Measurements from ENCODE around the gene PLTP.

The PLTP gene

DNA sequence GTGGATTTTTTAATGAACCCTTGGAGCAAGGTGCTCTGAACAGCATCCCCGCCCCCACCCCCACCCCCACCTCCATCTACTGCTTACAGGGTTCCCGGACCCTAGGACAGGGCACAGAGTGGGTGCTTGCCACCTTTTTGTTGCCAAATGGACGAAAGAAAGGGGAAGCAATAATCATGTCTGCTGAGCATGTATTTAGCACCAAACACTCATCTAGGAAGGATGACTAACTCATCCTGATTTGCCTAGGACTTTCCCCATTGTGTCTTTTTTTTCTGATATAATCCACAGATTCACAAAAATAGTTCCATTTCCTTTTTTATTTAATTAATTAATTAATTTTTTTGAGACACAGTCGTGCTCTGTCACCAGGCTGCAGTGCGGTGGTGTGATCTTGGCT, 1.2 kb upstream of the PLTP start:
- TF ChIP-seq, protein P1, sequence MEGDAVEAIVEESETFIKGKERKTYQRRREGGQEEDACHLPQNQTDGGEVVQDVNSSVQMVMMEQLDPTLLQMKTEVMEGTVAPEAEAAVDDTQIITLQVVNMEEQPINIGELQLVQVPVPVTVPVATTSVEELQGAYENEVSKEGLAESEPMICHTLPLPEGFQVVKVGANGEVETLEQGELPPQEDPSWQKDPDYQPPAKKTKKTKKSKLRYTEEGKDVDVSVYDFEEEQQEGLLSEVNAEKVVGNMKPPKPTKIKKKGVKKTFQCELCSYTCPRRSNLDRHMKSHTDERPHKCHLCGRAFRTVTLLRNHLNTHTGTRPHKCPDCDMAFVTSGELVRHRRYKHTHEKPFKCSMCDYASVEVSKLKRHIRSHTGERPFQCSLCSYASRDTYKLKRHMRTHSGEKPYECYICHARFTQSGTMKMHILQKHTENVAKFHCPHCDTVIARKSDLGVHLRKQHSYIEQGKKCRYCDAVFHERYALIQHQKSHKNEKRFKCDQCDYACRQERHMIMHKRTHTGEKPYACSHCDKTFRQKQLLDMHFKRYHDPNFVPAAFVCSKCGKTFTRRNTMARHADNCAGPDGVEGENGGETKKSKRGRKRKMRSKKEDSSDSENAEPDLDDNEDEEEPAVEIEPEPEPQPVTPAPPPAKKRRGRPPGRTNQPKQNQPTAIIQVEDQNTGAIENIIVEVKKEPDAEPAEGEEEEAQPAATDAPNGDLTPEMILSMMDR (conservative IDR thresholded peaks at IDR 0.05) = no peak
- no peak for TF ChIP-seq ZFX (IDR thresholded peaks at IDR 0.05)
- no peak overlapping the region for H3K27ac ChIP-seq

DNA sequence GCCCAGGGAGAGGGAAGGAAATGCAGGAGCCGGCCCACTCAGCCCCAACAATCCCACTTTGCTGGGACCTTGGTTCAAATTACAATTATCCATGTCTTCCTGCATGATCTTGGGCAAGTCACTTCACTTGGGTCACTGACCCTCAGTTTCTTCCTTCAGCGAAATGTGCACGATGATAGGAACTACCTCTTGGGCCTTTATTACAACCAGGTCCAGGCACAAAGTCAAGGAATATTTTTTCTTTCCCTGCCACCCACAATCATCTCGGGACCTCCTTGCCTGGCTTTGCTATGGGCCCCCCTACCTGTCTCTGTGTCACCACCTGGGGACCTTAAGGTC, 358 bp upstream of the PLTP start:
- TF ChIP-seq, protein P1 (conservative IDR thresholded peaks at IDR 0.05) = no peak
- no peak for TF ChIP-seq ZFX (IDR thresholded peaks at IDR 0.05)
- no peak overlapping the region for H3K27ac ChIP-seq

DNA sequence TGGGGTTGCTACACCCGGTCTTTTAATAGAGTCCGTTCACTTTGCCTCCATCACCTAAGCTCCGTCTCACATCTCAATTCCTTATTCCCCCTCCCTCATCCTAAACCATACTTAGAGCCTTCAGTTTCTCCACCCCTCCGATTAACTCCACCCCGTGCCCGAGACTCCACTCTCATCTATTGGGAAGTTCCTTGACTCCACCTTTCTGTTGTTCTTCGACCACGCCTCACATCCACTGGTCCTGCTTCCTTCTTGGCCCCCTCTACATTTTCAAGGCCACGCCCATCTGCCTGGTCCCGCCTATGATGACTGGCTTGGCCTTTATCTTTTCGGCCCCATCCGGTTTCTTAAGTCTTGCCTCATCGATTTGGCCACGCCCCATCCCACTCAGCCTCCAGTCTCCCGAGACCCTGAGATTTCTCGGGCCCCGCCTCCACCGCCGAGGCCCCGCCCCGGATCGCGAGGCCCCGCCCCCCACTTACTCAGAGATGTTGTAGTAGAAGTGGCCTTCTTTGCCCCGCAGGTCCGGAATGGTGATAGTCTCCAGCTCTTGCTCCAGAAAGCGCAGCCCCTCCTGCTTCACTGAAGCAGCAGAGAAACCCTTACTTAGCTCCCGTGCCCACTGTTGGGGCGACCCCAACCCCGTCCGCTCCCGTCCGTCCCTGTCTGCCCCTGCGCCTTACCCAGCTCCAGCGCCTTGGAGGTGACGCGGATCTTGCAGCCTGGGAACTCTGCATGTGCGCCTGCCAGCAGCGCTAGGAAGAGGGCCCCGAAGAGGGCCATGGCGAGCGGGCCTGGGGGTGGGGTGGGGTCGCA, 1.1 kb downstream of the PLTP start:
- TF ChIP-seq, protein P1 (conservative IDR thresholded peaks at IDR 0.05) = no peak
- no peak for TF ChIP-seq ZFX (IDR thresholded peaks at IDR 0.05)
- no peak overlapping the region for H3K27ac ChIP-seq

DNA sequence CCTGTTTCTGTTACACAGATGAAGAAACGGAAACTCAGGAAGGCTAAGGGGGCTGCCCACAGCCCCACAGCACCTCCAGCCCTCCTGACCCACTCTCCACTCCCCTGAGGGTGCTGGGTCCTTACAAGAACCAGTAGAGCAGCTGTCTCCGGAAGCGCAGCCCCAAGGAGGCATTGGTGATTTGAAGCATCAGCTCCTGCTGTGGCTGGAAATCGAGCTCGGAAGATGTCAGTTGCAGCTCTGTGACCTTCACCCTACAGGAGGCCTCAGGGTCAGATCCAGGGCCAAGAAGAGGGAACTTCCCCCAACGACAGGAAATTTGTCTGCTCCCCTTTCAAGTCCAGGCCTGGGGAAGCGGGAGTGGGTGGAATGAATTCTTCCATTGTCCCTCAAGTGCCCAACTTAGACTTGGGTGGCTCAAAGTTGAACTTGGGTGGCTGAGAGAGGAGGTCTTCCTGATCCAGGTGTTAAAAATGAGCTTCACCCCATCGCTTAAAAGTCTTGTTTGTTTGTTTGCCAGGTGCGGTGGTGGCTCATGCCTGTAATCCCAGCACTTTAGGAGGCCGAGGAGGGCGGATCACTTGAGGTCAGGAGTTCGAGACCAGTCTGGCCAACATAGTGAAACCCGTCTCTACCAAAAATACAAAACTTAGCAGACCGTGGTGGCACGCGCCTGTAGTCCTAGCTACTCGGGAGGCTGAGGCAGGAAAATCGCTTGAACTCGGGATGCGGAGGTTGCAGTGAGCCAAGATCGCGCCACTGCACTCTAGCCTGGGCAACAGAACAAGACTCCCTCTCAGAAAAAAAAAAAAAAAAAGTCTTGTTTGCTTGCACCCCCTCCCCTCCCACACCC, 1.9 kb downstream of the PLTP start:
- TF ChIP-seq, protein P1 (conservative IDR thresholded peaks at IDR 0.05) = no peak
- TF ChIP-seq ZFX (IDR thresholded peaks at IDR 0.05) = no peak
- H3K27ac ChIP-seq = no peak overlapping the region

DNA sequence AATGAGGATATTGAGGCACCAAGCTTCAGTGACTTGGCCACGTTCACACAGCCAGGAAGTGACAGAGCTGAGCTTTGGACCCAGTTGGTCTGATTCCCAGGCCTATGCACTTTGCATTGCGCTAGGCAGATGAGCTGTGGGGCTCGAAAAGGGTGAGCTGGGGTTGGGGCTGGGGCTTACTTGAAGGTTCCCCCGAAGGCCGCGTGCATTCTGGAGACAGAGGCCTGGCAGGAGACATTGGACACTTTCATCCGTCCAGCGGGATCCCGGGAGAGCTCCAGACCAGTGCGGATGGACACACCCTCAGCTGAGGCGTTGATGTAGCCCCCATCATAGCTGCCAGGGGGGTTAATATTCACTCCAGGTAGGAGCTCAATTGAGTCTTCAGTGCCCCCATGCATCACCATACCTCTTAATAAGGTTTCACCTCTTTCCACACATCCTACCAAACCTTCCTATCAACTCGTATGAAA, 2.6 kb downstream of the PLTP start:
- no peak overlapping the region for H3K27ac ChIP-seq
- TF ChIP-seq ZFX (IDR thresholded peaks at IDR 0.05) = no peak
- TF ChIP-seq, protein P1 (conservative IDR thresholded peaks at IDR 0.05) = no peak

DNA sequence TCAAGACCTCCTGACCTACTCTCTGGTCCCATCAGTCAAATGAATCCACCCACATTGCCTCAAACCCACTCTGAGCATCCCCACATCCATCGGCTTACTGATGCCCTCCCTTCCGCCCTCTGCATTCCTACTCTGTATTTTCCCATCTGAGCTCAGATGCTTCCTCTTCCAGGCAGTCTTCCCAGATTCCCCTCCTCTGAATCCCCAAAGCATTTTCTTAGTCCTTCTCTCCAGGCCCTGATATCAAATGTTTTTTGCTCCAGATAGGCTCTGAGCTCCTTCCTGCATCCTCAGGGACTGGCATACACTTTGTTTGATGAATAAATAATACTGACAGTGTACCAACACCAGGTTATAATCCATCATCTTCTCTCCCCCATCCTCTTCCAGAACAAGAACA, 3.9 kb downstream of the PLTP start:
- TF ChIP-seq, protein P1 (conservative IDR thresholded peaks at IDR 0.05) = no peak
- TF ChIP-seq ZFX (IDR thresholded peaks at IDR 0.05) = no peak
- no peak overlapping the region for H3K27ac ChIP-seq

Measured in C4-2B (cell line).